B cell (primary cell): ENCODE measurements around the gene UBFD1.

ENCODE experiments used
- CTCF ChIP-seq: fragments of 200-600 bp; IDR thresholded peaks from one replicate; pipeline ENCODE4 v1.8.0; 2022; ENCODE audit warnings: antibody characterized with exemption, mild to moderate bottlenecking
- EZH2 ChIP-seq: IDR thresholded peaks from 2 replicates; pipeline ENCODE4 v1.6.1; 2012; ENCODE audit warnings: borderline replicate concordance, low read depth, mild to moderate bottlenecking, moderate library complexity, low read length; ENCODE audit not compliant: insufficient read depth, poor library complexity, severe bottlenecking

- TF ChIP-seq CTCF (no peak), EZH2 (no peak)
Observed at GRCh38 chr16:23581764-23582163, 24.2 kb downstream of the UBFD1 start.
